ENCODE results near the gene DEDD2.

DEDD2 gene

GRCh38 chr19:42249769-42250168 lies 32.3 kb upstream of the DEDD2 start:
- H3K27ac ChIP-seq, result peak overlapping the region in 9 of 11 experiments; percentile 47 to 76 (median 69); a peak in 17 of 22 replicates
- H4K20me1 ChIP-seq, result peaks cover 34 to 73% (median 48%) of the 10 kb centered on the region in 11 experiments; a peak in 21 of 22 replicates
- H3K4me3 ChIP-seq, result no peak overlapping the region
- H3K4me2 ChIP-seq, result peak overlapping the region in 9 of 11 experiments; percentile 84 to 100 (median 98); a peak in 13 of 22 replicates
- peak overlapping the region in 9 of 11 experiments; percentile 15 to 75 (median 66); a peak in 10 of 22 replicates for H3K9ac ChIP-seq
- peaks cover 22 to 38% (median 29%) of the 10 kb centered on the region in 11 experiments; a peak in 21 of 22 replicates for H3K36me3 ChIP-seq
- peaks cover 55 to 75% (median 65%) of the 10 kb centered on the region in 10 experiments for H3K4me1 ChIP-seq
- H3K27me3 ChIP-seq, result no peaks in the 10 kb centered on the region
- no peaks in the 10 kb centered on the region for H3K9me3 ChIP-seq (replicated peaks in 1 of 11)
- TF ChIP-seq Cebpa-rat (IDR thresholded peaks at IDR 0.05), result no peak

GRCh38 chr19:42249149-42249750 lies 31.8 kb upstream of the DEDD2 start:
- Histone ChIP-seq H4K20me1 (peaks cover 34 to 73% (median 48%) of the 10 kb centered on the region in 11 experiments; a peak in 21 of 22 replicates), H3K36me3 (peaks cover 22 to 38% (median 29%) of the 10 kb centered on the region in 11 experiments; a peak in 21 of 22 replicates), H3K9me3 (replicated peaks in 1 of 11) (no peaks in the 10 kb centered on the region), H3K27me3 (no peaks in the 10 kb centered on the region), H3K27ac (peak overlapping the region in 4 of 11 experiments; percentile 23 to 75 (median 69); a peak in 6 of 22 replicates), H3K4me2 (peak overlapping the region in 2 of 11 experiments; percentile 6 to 95; a peak in 1 of 22 replicates), H3K9ac (peak overlapping the region in 4 of 11 experiments; percentile 10 to 75 (median 54); a peak in 6 of 22 replicates), H3K4me3 (no peak overlapping the region), H3K4me1 (peaks cover 55 to 76% (median 65%) of the 10 kb centered on the region in 10 experiments)
- TF ChIP-seq Cebpa-rat (IDR thresholded peaks at IDR 0.05), result no peak

GRCh38 chr19:42248270-42249148 lies 31.0 kb upstream of the DEDD2 start:
- Histone ChIP-seq H3K9me3 (replicated peaks in 1 of 11) (no peaks in the 10 kb centered on the region), H3K36me3 (peaks cover 22 to 38% (median 29%) of the 10 kb centered on the region in 11 experiments; a peak in 21 of 22 replicates), H3K9ac (peak overlapping the region in 4 of 11 experiments; percentile 10 to 75 (median 54); a peak in 4 of 22 replicates), H3K27me3 (no peaks in the 10 kb centered on the region), H3K4me2 (peak overlapping the region in 1 of 11 experiments; percentile 95; a peak in 1 of 22 replicates), H3K4me3 (no peak overlapping the region), H4K20me1 (peaks cover 34 to 73% (median 48%) of the 10 kb centered on the region in 11 experiments; a peak in 21 of 22 replicates), H3K4me1 (peaks cover 63 to 83% (median 70%) of the 10 kb centered on the region in 10 experiments), H3K27ac (peak overlapping the region in 3 of 11 experiments; percentile 68 to 75 (median 70); a peak in 5 of 22 replicates)
- TF ChIP-seq Cebpa-rat (IDR thresholded peaks at IDR 0.05), result no peak

- H3K9ac ChIP-seq, result peak overlapping the region in 1 of 11 experiments; percentile 47; a peak in 1 of 22 replicates
- H3K4me1 ChIP-seq, result peaks cover 61 to 80% (median 68%) of the 10 kb centered on the region in 10 experiments
- no peak overlapping the region for H3K4me2 ChIP-seq
- H3K4me3 ChIP-seq, result no peak overlapping the region
- H3K27ac ChIP-seq, result no peak overlapping the region
- no peaks in the 10 kb centered on the region for H3K9me3 ChIP-seq (replicated peaks in 1 of 11)
- TF ChIP-seq Cebpa-rat (IDR thresholded peaks at IDR 0.05), result no peak
- H3K36me3 ChIP-seq, result peaks cover 22 to 38% (median 29%) of the 10 kb centered on the region in 11 experiments; a peak in 21 of 22 replicates
- H4K20me1 ChIP-seq, result peaks cover 31 to 70% (median 47%) of the 10 kb centered on the region in 11 experiments; a peak in 21 of 22 replicates
- H3K27me3 ChIP-seq, result no peaks in the 10 kb centered on the region
Measured at GRCh38 chr19:42247640-42248199, 30.2 kb upstream of the DEDD2 start.

- H3K27ac ChIP-seq, result peak overlapping the region in 7 of 11 experiments; percentile 18 to 92 (median 34); a peak in 11 of 22 replicates
- H3K27me3 ChIP-seq, result no peaks in the 10 kb centered on the region
- peaks cover 22 to 38% (median 29%) of the 10 kb centered on the region in 11 experiments; a peak in 21 of 22 replicates for H3K36me3 ChIP-seq
- no peaks in the 10 kb centered on the region for H3K9me3 ChIP-seq (replicated peaks in 1 of 11)
- H4K20me1 ChIP-seq, result peaks cover 26 to 63% (median 47%) of the 10 kb centered on the region in 11 experiments; a peak in 21 of 22 replicates
- H3K9ac ChIP-seq, result peak overlapping the region in 8 of 11 experiments; percentile 3 to 49 (median 36); a peak in 13 of 22 replicates
- peaks cover 55 to 73% (median 64%) of the 10 kb centered on the region in 10 experiments for H3K4me1 ChIP-seq
- peak overlapping the region; percentile 89 to 100 (median 97); a peak in 20 of 22 replicates for H3K4me2 ChIP-seq
- TF ChIP-seq Cebpa-rat (IDR thresholded peaks at IDR 0.05), result no peak
- no peak overlapping the region for H3K4me3 ChIP-seq
Measured at GRCh38 chr19:42246922-42247639, 29.6 kb upstream of the DEDD2 start.

GRCh38 chr19:42246143-42246921 lies 28.9 kb upstream of the DEDD2 start:
- Histone ChIP-seq H3K9ac (peak overlapping the region in 8 of 11 experiments; percentile 3 to 95 (median 43); a peak in 13 of 22 replicates), H3K9me3 (replicated peaks in 1 of 11) (no peaks in the 10 kb centered on the region), H3K4me1 (peaks cover 51 to 69% (median 59%) of the 10 kb centered on the region in 10 experiments), H3K27ac (peak overlapping the region in 8 of 11 experiments; percentile 29 to 94 (median 90); a peak in 12 of 22 replicates), H3K36me3 (peaks cover 22 to 38% (median 29%) of the 10 kb centered on the region in 11 experiments; a peak in 21 of 22 replicates), H4K20me1 (peaks cover 19 to 56% (median 43%) of the 10 kb centered on the region in 11 experiments; a peak in 21 of 22 replicates), H3K27me3 (no peaks in the 10 kb centered on the region), H3K4me2 (peak overlapping the region; percentile 89 to 100 (median 97)), H3K4me3 (no peak overlapping the region)
- no peak for TF ChIP-seq Cebpa-rat (IDR thresholded peaks at IDR 0.05)

GRCh38 chr19:42245231-42245630 lies 27.8 kb upstream of the DEDD2 start:
- Histone ChIP-seq H3K27ac (peak overlapping the region in 10 of 11 experiments; percentile 23 to 94 (median 92); a peak in 18 of 22 replicates), H3K36me3 (peaks cover 19 to 38% (median 28%) of the 10 kb centered on the region in 11 experiments), H3K4me3 (peak overlapping the region in 4 of 10 experiments; percentile 87 to 94 (median 88); a peak in 4 of 20 replicates), H4K20me1 (peaks cover 10 to 54% (median 43%) of the 10 kb centered on the region in 11 experiments; a peak in 21 of 22 replicates), H3K9ac (peak overlapping the region; percentile 18 to 99 (median 96); a peak in 17 of 22 replicates), H3K4me1 (peaks cover 52 to 70% (median 60%) of the 10 kb centered on the region in 10 experiments), H3K27me3 (no peaks in the 10 kb centered on the region), H3K9me3 (replicated peaks in 1 of 11) (no peaks in the 10 kb centered on the region), H3K4me2 (peak overlapping the region; percentile 89 to 100 (median 97))
- TF ChIP-seq Cebpa-rat (IDR thresholded peaks at IDR 0.05), result no peak

Measured in BLaER1 treated with 17β-estradiol and CSF1 and Interleukin-3, amounts not matched to agents 10 nM and 100 nM (cell line).